Keratinocyte (primary cell): ENCODE results near the gene MAP3K2. TPM values are rescaled to one million over a fixed set of nuclear protein-coding genes. Genes with fewer than 3 reads are reported as not detected.

Experiments
- DNase-seq: peaks from one replicate; pipeline ENCODE4 v3.0.0-alpha.2; 2011; ENCODE audit warnings: low read depth, missing footprints, low spot score
- FAIRE-seq: peaks from 2 replicates; lab custom pipeline; 2011; peaks lifted over from hg19 to GRCh38; lab: Jason Lieb, UNC
- H2AFZ ChIP-seq: 2 replicates; pipeline ENCODE4 v1.6.0; 2012; ENCODE audit warnings: low read length, control low read depth, inconsistent platforms; ENCODE audit not compliant: control insufficient read depth
- H3K27ac ChIP-seq: 2 replicates; pipeline ENCODE4 v1.5.1; 2011; ENCODE audit warnings: low read length; ENCODE audit not compliant: control insufficient read depth, insufficient read depth
- H3K27me3 ChIP-seq: 3 replicates; pipeline ENCODE4 v1.6.0; 2011; ENCODE audit warnings: low read length; ENCODE audit not compliant: control insufficient read depth, insufficient read depth; ENCODE audit errors: extremely low read depth
- H3K36me3 ChIP-seq, 2 experiments: 2 replicates in 1 of 2; 3 replicates in 1 of 2; pipeline ENCODE4 v1.5.1; 2011; ENCODE audit warnings: low read length in 2 of 2, mild to moderate bottlenecking in 1 of 2; ENCODE audit not compliant: control insufficient read depth in 2 of 2, insufficient read depth in 2 of 2; ENCODE audit errors: extremely low read depth in 1 of 2
- H3K4me1 ChIP-seq: 3 replicates; pipeline ENCODE4 v1.5.1; 2011; ENCODE audit warnings: low read length; ENCODE audit not compliant: control insufficient read depth, insufficient read depth; ENCODE audit errors: extremely low read depth
- H3K4me2 ChIP-seq: 3 replicates; pipeline ENCODE4 v1.6.0; 2011; ENCODE audit warnings: low read depth, low read length; ENCODE audit not compliant: control insufficient read depth, insufficient read depth; ENCODE audit errors: extremely low read depth
- H3K4me3 ChIP-seq, 3 experiments: fragments of 200-600 bp in 1 of 3; sonication (generic) in 1 of 3; 2 replicates in 2 of 3; 3 replicates in 1 of 3; pipeline ENCODE4 v1.5.1; 2011 to 2016; ENCODE audit warnings: low read length in 3 of 3, mild to moderate bottlenecking in 3 of 3, control low read depth in 2 of 3, inconsistent platforms in 1 of 3, low read depth in 1 of 3, mixed read lengths in 1 of 3, mixed run types in 1 of 3, moderate library complexity in 1 of 3; ENCODE audit not compliant: control insufficient read depth in 2 of 3, insufficient read depth in 2 of 3; ENCODE audit errors: extremely low read depth in 1 of 3
- H3K79me2 ChIP-seq: 2 replicates; pipeline ENCODE4 v1.6.0; 2012; ENCODE audit warnings: low read length; ENCODE audit not compliant: control insufficient read depth, insufficient read depth
- H3K9ac ChIP-seq: 3 replicates; pipeline ENCODE4 v1.6.0; 2011; ENCODE audit warnings: low read length; ENCODE audit not compliant: control insufficient read depth, insufficient read depth; ENCODE audit errors: extremely low read depth
- H3K9me1 ChIP-seq: 3 replicates; pipeline ENCODE4 v1.6.0; 2011; ENCODE audit warnings: low read length; ENCODE audit not compliant: control insufficient read depth, insufficient read depth; ENCODE audit errors: extremely low read depth
- H3K9me3 ChIP-seq: 2 replicates; pipeline ENCODE4 v1.5.1; 2012; ENCODE audit warnings: low read depth, low read length; ENCODE audit not compliant: control insufficient read depth
- H4K20me1 ChIP-seq: 3 replicates; pipeline ENCODE4 v1.6.0; 2011; ENCODE audit warnings: low read length; ENCODE audit not compliant: control insufficient read depth, insufficient read depth; ENCODE audit errors: extremely low read depth
- EZH2 ChIP-seq: IDR thresholded peaks from one replicate; pipeline ENCODE4 v1.6.1; 2012; ENCODE audit warnings: inconsistent platforms, mild to moderate bottlenecking, low read length, moderate library complexity
- dilution Hi-C: fragments of 300-500 bp; cut with MboI; formaldehyde crosslinking; loops from one replicate; pipeline ENCODE4 v1.7.0; 2020; ENCODE audit warnings: low sequenced_read_pairs; ENCODE audit not compliant: extremely low pct_ligation_motif_present
- polyA plus RNA-seq, 5 experiments: library from polyadenylated mRNA; depleted of rRNA in 3 of 5; stranded (reverse) in 3 of 5; stranded (forward) in 1 of 5; unstranded in 1 of 5; fragments of >200 nt; gene quantifications; 1 replicate in 1 of 5; 2 replicates in 3 of 5; 3 replicates in 1 of 5; pipeline versions ENCODE4 v1.2.1 to v1.2.3, GENCODE V29; 2011 to 2012; ENCODE audit warnings: missing spikeins in 2 of 5, low read depth in 1 of 5, low replicate concordance in 1 of 5
- TF ChIP-seq, protein P1 (sequence below), 3 experiments: IDR thresholded peaks in 1 of 3; conservative IDR thresholded peaks in 1 of 3; optimal IDR thresholded peaks in 1 of 3; 2 replicates in 2 of 3; 3 replicates in 1 of 3; pipeline versions ENCODE3 to v1.5.1; 2011; ENCODE audit warnings: low read length in 3 of 3, mild to moderate bottlenecking in 3 of 3, moderate library complexity in 2 of 3, control low read depth in 1 of 3, inconsistent platforms in 1 of 3; ENCODE audit not compliant: insufficient read depth in 2 of 3; ENCODE audit errors: extremely low read depth in 1 of 3

MAP3K2 gene
- polyA plus RNA-seq, 1 donor (not counting 4 experiments of a cell fraction or from before 2014, with no cell fraction given): 11.9 TPM

GRCh38 chr2:127320067-127320466 lies 67.7 kb downstream of the MAP3K2 start:
- dilution Hi-C loops: no loop called here
- Histone ChIP-seq H3K36me3 (peaks cover 3 to 11% of the 10 kb centered on the region in 2 experiments), H2AFZ (no peak overlapping the region), H3K27ac (no peak overlapping the region), H3K9me1 (no peaks in the 10 kb centered on the region), H3K9ac (no peak overlapping the region), H3K9me3 (no peaks in the 10 kb centered on the region), H3K4me1 (no peaks in the 10 kb centered on the region), H3K4me3 (no peak overlapping the region), H4K20me1 (no peaks in the 10 kb centered on the region), H3K4me2 (no peak overlapping the region), H3K27me3 (no peaks in the 10 kb centered on the region), H3K79me2 (no peaks in the 10 kb centered on the region)
- DNase-seq (no peak), FAIRE-seq (no peak)
- TF ChIP-seq, protein P1, sequence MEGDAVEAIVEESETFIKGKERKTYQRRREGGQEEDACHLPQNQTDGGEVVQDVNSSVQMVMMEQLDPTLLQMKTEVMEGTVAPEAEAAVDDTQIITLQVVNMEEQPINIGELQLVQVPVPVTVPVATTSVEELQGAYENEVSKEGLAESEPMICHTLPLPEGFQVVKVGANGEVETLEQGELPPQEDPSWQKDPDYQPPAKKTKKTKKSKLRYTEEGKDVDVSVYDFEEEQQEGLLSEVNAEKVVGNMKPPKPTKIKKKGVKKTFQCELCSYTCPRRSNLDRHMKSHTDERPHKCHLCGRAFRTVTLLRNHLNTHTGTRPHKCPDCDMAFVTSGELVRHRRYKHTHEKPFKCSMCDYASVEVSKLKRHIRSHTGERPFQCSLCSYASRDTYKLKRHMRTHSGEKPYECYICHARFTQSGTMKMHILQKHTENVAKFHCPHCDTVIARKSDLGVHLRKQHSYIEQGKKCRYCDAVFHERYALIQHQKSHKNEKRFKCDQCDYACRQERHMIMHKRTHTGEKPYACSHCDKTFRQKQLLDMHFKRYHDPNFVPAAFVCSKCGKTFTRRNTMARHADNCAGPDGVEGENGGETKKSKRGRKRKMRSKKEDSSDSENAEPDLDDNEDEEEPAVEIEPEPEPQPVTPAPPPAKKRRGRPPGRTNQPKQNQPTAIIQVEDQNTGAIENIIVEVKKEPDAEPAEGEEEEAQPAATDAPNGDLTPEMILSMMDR (optimal IDR thresholded peaks at IDR 0.05 in 1 of 3, IDR thresholded peaks at IDR 0.05 in 1 of 3, conservative IDR thresholded peaks at IDR 0.05 in 1 of 3; ENCODE audit: extremely low read depth in 1 of 3, insufficient read depth in 2 of 3, low read length in 3 of 3): no peak
- no peak for TF ChIP-seq EZH2

- no peak overlapping the region for H2AFZ ChIP-seq
- dilution Hi-C loops: no loop called here
- H3K4me2 ChIP-seq: no peak overlapping the region
- H3K79me2 ChIP-seq: no peaks in the 10 kb centered on the region
- H3K36me3 ChIP-seq: peaks cover 11 to 12% of the 10 kb centered on the region in 2 experiments
- H3K4me1 ChIP-seq: no peaks in the 10 kb centered on the region
- TF ChIP-seq, protein P1 (optimal IDR thresholded peaks at IDR 0.05 in 1 of 3, IDR thresholded peaks at IDR 0.05 in 1 of 3, conservative IDR thresholded peaks at IDR 0.05 in 1 of 3; ENCODE audit: extremely low read depth in 1 of 3, insufficient read depth in 2 of 3, low read length in 3 of 3): no peak
- no peak for TF ChIP-seq EZH2
- H3K27ac ChIP-seq: no peak overlapping the region
- H4K20me1 ChIP-seq: no peaks in the 10 kb centered on the region
- no peaks in the 10 kb centered on the region for H3K9me3 ChIP-seq
- no peak for FAIRE-seq
- no peaks in the 10 kb centered on the region for H3K27me3 ChIP-seq
- no peaks in the 10 kb centered on the region for H3K9me1 ChIP-seq
- no peak overlapping the region for H3K9ac ChIP-seq
- no peak overlapping the region for H3K4me3 ChIP-seq
- no peak for DNase-seq
These were observed 73.4 kb downstream of the MAP3K2 start for GRCh38 chr2:127314193-127314988.
